Stimulated activated CD8-positive, alpha-beta memory T cell treated with anti-CD3 and anti-CD28 coated beads, Interleukin-15, amount 100 ng/mL, for 48 hours (primary cell): ENCODE measurements around the gene COX7B.
"Not testable (repeated sequence)": the region's sequence is repeated elsewhere in the genome, so short reads cannot be mapped to it uniquely, and the experiment has no call there.

Source experiments
- DNase-seq, 2 donors: peaks; one replicate each; pipeline ENCODE4 v3.0.0-alpha.2; 2020; ENCODE audit warnings: low read depth in 2 of 2

Gene COX7B

DNA sequence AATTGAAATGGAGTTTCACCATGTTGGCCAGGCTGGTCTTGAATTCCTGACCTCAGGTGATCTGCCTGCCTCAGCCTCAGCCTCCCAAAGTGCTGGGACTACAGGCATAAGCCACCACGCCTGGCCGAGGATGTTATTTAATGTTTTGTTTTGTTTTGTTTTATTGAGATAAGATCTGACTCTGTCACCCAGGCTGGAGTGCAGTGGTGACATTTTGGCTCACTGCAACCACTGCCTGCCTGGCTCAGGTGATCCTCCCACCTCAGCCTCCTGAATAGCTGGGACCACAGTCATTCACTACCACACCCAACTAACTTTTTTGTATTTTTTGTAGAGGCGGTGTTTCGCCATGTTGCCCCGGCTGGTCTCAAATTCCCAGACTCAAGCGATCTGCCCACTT lies 45.8 kb downstream of the COX7B start:
- DNase-seq = not testable (repeated sequence)

DNA sequence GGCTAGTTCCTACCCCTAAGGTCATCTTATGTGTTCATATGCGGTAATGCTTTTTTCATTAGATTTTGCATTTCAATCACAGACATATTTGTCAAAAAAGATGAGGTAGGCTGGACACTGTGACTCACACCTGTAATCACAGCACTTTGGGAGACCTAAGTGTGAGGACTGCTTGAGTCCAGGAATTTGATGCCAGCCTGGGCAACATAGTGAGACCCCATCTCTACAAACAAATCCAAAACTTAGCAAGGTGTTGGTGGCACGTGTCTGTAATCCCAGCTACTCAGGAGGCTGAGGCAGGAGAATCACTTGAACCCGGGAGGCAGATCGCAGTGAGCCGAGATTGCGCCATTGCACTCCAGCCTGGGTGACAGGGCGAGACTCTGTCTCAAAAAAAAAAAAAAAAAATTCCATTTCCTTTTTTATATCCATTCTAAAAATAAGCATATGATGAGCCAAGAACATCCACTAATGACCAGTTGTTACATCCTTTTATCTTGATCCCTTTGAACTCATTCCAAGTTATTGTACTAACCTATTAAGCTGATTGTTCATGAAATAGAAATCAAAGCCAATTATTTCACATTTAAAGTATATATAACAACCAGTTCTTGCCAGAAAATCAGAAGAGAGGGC lies 46.8 kb downstream of the COX7B start:
- DNase-seq = no peak

DNA sequence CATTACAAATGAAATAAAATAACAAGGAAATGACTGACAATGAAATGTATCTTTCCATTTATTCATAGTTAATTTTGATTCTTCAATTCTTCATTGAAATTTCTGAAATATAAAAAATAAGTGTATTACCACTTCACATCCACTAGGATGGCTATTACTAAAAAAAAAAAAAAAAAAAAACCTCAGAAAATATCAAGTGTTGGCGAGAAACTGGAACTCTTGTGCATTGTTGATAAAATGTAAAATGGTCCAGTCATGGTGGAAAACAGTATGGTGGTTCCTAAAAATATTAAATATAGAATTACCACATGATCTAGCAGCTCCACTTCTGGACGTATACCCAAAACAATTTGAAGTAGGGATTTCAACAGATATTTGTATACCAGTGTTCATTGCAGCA lies 47.3 kb downstream of the COX7B start:
- DNase-seq = no peak

DNA sequence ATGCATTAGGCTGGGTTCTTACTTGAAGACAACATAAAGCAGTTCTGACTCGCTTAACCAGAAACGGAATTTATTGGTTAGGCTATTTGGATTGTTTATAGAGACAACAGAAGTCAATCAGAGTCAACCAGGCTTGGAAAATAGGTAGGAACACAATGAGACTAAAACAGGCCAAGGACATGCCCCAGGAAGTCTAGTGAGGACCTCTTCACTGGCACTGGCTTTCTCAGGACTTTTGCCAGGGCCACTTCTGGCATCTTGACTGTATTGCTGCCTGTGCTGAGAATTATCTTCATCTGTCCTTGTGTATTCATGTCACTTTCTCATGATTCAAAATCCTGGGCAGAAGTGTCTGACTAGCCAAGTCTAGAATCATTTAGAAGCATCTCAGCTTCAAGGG lies 50.6 kb downstream of the COX7B start:
- no peak for DNase-seq

DNA sequence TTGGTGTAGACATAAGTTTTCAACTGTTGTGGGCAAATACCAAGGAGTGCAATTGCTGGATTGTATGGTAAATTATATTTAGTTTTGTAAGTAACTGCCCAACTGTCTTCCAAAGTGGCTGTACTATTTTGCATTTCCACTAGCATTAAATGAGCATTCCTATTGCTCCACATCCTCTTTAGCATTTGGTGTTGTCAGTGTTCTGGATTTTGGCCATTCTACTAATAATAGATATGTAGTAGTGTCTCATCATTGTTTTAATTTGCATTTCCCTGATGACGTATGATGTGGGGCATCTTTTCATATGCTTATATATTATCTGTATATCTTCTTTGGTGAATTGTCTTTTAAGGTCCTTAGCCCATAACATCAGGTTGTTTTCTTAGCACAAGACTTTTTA lies 52.9 kb downstream of the COX7B start:
- DNase-seq = no peak

DNA sequence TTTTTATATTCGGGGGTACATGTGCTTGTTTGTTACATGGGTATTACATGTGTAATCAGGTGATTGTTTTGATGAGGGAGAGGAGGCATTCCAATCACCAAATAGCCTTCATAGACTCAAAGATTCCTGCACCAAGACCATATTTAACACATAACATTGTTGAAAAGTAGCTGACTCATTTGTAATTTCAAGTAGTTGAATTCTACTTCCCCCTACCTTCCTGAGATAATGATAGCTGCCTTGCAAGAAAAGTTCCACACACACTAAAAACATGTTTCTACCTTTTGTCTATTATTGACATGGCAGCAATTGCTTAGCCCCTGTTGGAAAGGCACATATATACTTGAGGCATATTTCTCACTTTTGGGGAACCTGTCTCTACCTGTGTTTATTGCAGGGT lies 54.0 kb downstream of the COX7B start:
- DNase-seq = no peak

DNA sequence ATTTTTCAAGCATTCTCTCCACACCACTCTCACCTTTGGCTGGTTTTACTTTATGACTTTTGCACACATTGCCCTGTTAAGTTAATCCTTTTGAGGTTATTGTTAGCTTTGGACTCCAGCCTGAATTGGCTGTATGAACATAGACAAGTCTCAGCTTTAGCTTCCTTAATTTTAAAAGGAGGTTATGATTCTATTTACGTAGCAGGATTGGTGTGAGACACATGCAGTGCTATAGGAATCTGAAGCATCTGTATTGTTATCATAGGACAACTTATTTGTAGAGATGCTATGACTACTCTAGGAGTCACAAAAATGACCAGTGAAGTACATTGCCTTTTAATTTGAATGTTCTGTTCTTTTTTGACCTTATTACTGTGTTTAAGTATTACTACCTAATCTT lies 54.4 kb downstream of the COX7B start:
- DNase-seq = no peak
